GM23248 (cell line): ENCODE data around the gene TENM4.

Experiments
- EZH2 ChIP-seq: fragments of 200-600 bp; sonication (generic); IDR thresholded peaks from 2 replicates; pipeline ENCODE4 v1.6.1; 2018; ENCODE audit warnings: antibody characterized with exemption, mild to moderate bottlenecking; ENCODE audit not compliant: insufficient read depth, poor library complexity, severe bottlenecking
- EZH2phosphoT487 ChIP-seq: fragments of 200-600 bp; sonication (generic); IDR thresholded peaks from 2 replicates; pipeline ENCODE4 v1.6.1; 2018; ENCODE audit warnings: antibody characterized with exemption, moderate library complexity, mild to moderate bottlenecking, low read depth; ENCODE audit not compliant: insufficient read depth

DNA sequence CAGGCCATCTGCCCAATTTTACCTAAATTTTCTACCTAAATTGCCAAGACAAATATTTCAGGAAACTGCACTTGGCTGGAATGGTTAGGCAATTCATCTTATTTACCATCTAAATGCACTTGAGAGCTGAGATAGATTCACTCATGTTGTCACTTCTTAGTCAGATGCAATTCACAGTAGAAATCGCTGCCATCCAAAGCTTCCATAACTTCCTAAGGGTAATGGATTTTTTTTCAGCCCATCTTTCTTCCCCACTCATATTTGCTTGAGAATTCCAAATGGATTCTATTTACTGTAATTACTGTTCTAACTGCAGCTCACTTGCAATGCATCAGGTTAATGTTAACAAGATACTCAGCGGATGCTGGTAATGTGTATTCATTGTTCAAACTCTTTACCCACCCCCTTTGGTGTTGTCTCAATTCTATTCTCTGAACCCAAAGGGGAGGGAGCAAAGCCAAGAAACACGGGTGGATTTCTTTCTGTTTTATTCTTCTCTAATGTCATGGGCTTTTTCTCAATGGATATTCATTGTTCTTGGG, 96.0 kb downstream of the TENM4 start:
- no peak for TF ChIP-seq EZH2phosphoT487
- TF ChIP-seq EZH2, result no peak
